Measurements from ENCODE around the gene CCDC102A.
"Not testable (repeated sequence)": the region's sequence is repeated elsewhere in the genome, so short reads cannot be mapped to it uniquely, and the experiment has no call there.

CCDC102A gene

GRCh38 chr16:57572978-57573728 lies 36.8 kb upstream of the CCDC102A start:
- no peaks in the 10 kb centered on the region for H3K9me3 ChIP-seq (ENCODE audit: control insufficient read depth, low read length)
- no peak overlapping the region for H3K9ac ChIP-seq (ENCODE audit: low read length)
- no peaks in the 10 kb centered on the region for H3K4me1 ChIP-seq (ENCODE audit: control insufficient read depth, insufficient read depth, low read length)
- no peaks in the 10 kb centered on the region for H3K36me3 ChIP-seq (ENCODE audit: control insufficient read depth, insufficient read depth, low read length)
- H3K4me3 ChIP-seq (ENCODE audit: low read length), result no peak overlapping the region
- no peaks in the 10 kb centered on the region for H3K27me3 ChIP-seq (ENCODE audit: control insufficient read depth, insufficient read depth, low read length)

- Histone ChIP-seq H3K4me1 (ENCODE audit: control insufficient read depth, insufficient read depth, low read length) (no peaks in the 10 kb centered on the region), H3K36me3 (ENCODE audit: control insufficient read depth, insufficient read depth, low read length) (no peaks in the 10 kb centered on the region), H3K9me3 (ENCODE audit: control insufficient read depth, low read length) (no peaks in the 10 kb centered on the region), H3K4me3 (ENCODE audit: low read length) (no peak overlapping the region), H3K27me3 (ENCODE audit: control insufficient read depth, insufficient read depth, low read length) (no peaks in the 10 kb centered on the region), H3K9ac (ENCODE audit: low read length) (no peak overlapping the region)
These were observed 34.7 kb upstream of the CCDC102A start for GRCh38 chr16:57571098-57571497.

DNA sequence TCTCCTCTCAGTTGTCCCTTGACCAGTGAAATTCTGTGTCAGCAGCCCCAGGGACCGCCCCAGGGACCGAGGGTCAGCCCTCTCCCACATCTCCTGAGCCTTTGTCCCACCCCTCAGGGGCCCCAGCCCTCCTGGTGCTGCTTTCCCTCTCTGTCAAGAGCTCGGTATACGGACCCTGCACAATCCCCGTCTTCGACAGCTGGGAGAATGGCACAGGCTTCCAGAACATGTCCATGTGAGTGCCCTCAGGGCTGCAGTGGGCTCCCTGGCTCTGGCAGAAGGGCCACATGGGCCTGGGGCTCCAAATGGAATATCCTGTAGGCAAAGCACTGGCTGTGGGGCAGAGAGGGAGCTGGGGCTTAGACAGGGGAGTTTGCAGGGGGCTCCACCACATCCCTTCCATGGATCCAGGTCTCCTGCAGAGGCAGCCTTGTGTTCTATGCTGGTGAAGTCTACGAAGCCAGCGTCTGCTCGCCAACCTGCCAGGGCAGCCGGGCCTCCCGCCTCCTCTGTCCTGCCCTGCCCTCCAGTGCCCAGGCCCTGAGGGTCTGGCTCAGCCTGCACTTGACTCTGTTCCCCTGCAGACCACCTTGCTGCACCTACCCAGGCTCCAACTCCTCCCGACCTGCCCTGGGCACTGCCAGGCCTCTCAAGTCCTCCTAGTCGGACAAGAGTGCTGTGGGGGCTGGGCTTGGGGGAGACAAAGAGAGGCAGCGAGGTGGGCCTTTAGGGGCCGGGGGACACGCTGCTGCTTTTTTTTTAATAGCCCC lies 34.1 kb upstream of the CCDC102A start:
- Histone ChIP-seq H3K27me3 (ENCODE audit: control insufficient read depth, insufficient read depth, low read length) (no peaks in the 10 kb centered on the region), H3K9ac (ENCODE audit: low read length) (no peak overlapping the region), H3K36me3 (ENCODE audit: control insufficient read depth, insufficient read depth, low read length) (no peaks in the 10 kb centered on the region), H3K4me3 (ENCODE audit: low read length) (no peak overlapping the region), H3K4me1 (ENCODE audit: control insufficient read depth, insufficient read depth, low read length) (no peaks in the 10 kb centered on the region), H3K9me3 (ENCODE audit: control insufficient read depth, low read length) (no peaks in the 10 kb centered on the region)

- H3K4me1 ChIP-seq (ENCODE audit: control insufficient read depth, insufficient read depth, low read length), result no peaks in the 10 kb centered on the region
- H3K27me3 ChIP-seq (ENCODE audit: control insufficient read depth, insufficient read depth, low read length), result no peaks in the 10 kb centered on the region
- no peaks in the 10 kb centered on the region for H3K36me3 ChIP-seq (ENCODE audit: control insufficient read depth, insufficient read depth, low read length)
- no peak overlapping the region for H3K4me3 ChIP-seq (ENCODE audit: low read length)
- no peaks in the 10 kb centered on the region for H3K9me3 ChIP-seq (ENCODE audit: control insufficient read depth, low read length)
- no peak overlapping the region for H3K9ac ChIP-seq (ENCODE audit: low read length)
These were observed 33.1 kb upstream of the CCDC102A start for GRCh38 chr16:57569306-57569946.

- not testable (repeated sequence) for H3K27me3 ChIP-seq (ENCODE audit: control insufficient read depth, insufficient read depth, low read length); H3K9me3 ChIP-seq (ENCODE audit: control insufficient read depth, low read length); H3K4me3 ChIP-seq (ENCODE audit: low read length); H3K36me3 ChIP-seq (ENCODE audit: control insufficient read depth, insufficient read depth, low read length); H3K4me1 ChIP-seq (ENCODE audit: control insufficient read depth, insufficient read depth, low read length); H3K9ac ChIP-seq (ENCODE audit: low read length)
These were observed 32.4 kb upstream of the CCDC102A start for GRCh38 chr16:57568772-57569171.

GRCh38 chr16:57568173-57568678 lies 31.9 kb upstream of the CCDC102A start:
- H3K4me3 ChIP-seq (ENCODE audit: low read length), result no peak overlapping the region
- no peak overlapping the region for H3K9ac ChIP-seq (ENCODE audit: low read length)
- H3K36me3 ChIP-seq (ENCODE audit: control insufficient read depth, insufficient read depth, low read length), result no peaks in the 10 kb centered on the region
- H3K4me1 ChIP-seq (ENCODE audit: control insufficient read depth, insufficient read depth, low read length), result no peaks in the 10 kb centered on the region
- peaks cover 2% of the 10 kb centered on the region for H3K27me3 ChIP-seq (ENCODE audit: control insufficient read depth, insufficient read depth, low read length)
- no peaks in the 10 kb centered on the region for H3K9me3 ChIP-seq (ENCODE audit: control insufficient read depth, low read length)

DNA sequence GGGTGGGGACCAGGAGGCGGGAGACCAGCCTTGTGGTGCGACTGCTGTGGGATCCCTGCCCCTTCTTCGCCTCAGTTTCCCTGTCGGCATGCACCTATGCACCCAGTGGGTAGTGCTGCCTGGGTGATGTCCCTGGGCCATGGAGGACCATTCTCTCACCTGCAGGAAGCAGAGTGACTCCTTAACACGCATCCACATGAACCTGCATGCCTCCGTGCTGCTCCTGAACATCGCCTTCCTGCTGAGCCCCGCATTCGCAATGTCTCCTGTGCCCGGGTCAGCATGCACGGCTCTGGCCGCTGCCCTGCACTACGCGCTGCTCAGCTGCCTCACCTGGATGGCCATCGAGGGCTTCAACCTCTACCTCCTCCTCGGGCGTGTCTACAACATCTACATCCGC lies 31.3 kb upstream of the CCDC102A start:
- no peaks in the 10 kb centered on the region for H3K9me3 ChIP-seq (ENCODE audit: control insufficient read depth, low read length)

DNA sequence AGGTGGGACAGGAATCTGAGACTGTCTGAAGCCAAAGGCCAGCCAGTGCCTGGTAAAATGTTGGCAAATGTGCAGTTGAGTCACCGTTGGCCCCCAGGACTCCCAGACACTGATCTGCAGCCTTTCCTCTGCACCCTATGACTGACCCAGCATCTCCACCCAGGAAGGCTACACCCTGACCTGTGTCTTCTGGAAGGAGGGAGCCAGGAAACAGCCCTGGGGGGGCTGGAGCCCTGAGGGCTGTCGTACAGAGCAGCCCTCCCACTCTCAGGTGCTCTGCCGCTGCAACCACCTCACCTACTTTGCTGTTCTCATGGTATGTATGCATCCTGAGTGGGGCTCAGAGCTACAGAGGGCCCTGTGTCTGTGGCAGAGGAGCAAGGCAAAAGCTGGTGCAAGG lies 30.1 kb upstream of the CCDC102A start:
- Histone ChIP-seq H3K27me3 (ENCODE audit: control insufficient read depth, insufficient read depth, low read length) (peaks cover 7% of the 10 kb centered on the region), H3K4me1 (ENCODE audit: control insufficient read depth, insufficient read depth, low read length) (no peaks in the 10 kb centered on the region), H3K9me3 (ENCODE audit: control insufficient read depth, low read length) (no peaks in the 10 kb centered on the region), H3K4me3 (ENCODE audit: low read length) (no peak overlapping the region), H3K36me3 (ENCODE audit: control insufficient read depth, insufficient read depth, low read length) (no peaks in the 10 kb centered on the region), H3K9ac (ENCODE audit: low read length) (no peak overlapping the region)

More for the DNA sequence above, 31.3 kb upstream of the CCDC102A start:
- Histone ChIP-seq H3K9ac (ENCODE audit: low read length) (no peak overlapping the region), H3K27me3 (ENCODE audit: control insufficient read depth, insufficient read depth, low read length) (peaks cover 7% of the 10 kb centered on the region), H3K36me3 (ENCODE audit: control insufficient read depth, insufficient read depth, low read length) (no peaks in the 10 kb centered on the region), H3K4me3 (ENCODE audit: low read length) (no peak overlapping the region), H3K4me1 (ENCODE audit: control insufficient read depth, insufficient read depth, low read length) (no peaks in the 10 kb centered on the region)

- Histone ChIP-seq H3K36me3 (ENCODE audit: control insufficient read depth, insufficient read depth, low read length) (no peaks in the 10 kb centered on the region), H3K4me1 (ENCODE audit: control insufficient read depth, insufficient read depth, low read length) (no peaks in the 10 kb centered on the region), H3K27me3 (ENCODE audit: control insufficient read depth, insufficient read depth, low read length) (peaks cover 7% of the 10 kb centered on the region), H3K9me3 (ENCODE audit: control insufficient read depth, low read length) (no peaks in the 10 kb centered on the region), H3K9ac (ENCODE audit: low read length) (no peak overlapping the region), H3K4me3 (ENCODE audit: low read length) (no peak overlapping the region)
These were observed 29.1 kb upstream of the CCDC102A start for GRCh38 chr16:57565461-57565860.

GRCh38 chr16:57564571-57565270 lies 28.4 kb upstream of the CCDC102A start:
- Histone ChIP-seq H3K4me1 (ENCODE audit: control insufficient read depth, insufficient read depth, low read length) (no peaks in the 10 kb centered on the region), H3K9ac (ENCODE audit: low read length) (no peak overlapping the region), H3K27me3 (ENCODE audit: control insufficient read depth, insufficient read depth, low read length) (peaks cover 7% of the 10 kb centered on the region), H3K4me3 (ENCODE audit: low read length) (no peak overlapping the region), H3K36me3 (ENCODE audit: control insufficient read depth, insufficient read depth, low read length) (no peaks in the 10 kb centered on the region), H3K9me3 (ENCODE audit: control insufficient read depth, low read length) (no peaks in the 10 kb centered on the region)

GRCh38 chr16:57563761-57564160 lies 27.4 kb upstream of the CCDC102A start:
- Histone ChIP-seq H3K9me3 (ENCODE audit: control insufficient read depth, low read length) (no peaks in the 10 kb centered on the region), H3K4me1 (ENCODE audit: control insufficient read depth, insufficient read depth, low read length) (no peaks in the 10 kb centered on the region), H3K9ac (ENCODE audit: low read length) (no peak overlapping the region), H3K4me3 (ENCODE audit: low read length) (no peak overlapping the region), H3K36me3 (ENCODE audit: control insufficient read depth, insufficient read depth, low read length) (no peaks in the 10 kb centered on the region), H3K27me3 (ENCODE audit: control insufficient read depth, insufficient read depth, low read length) (peaks cover 7% of the 10 kb centered on the region)

DNA sequence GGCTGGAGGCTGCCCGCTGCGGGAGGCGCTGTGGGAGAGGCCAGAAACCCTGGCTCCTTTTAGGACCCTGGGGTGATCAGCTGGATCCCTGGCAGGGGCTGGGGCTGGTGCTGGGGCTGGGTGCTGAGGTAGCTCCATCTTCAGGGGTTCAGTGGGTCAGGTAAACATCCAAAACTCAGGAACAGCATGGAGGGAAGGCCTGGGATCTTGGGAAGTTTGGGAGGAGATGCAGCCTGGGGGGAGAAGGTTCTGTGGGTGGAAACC lies 27.0 kb upstream of the CCDC102A start:
- no peaks in the 10 kb centered on the region for H3K36me3 ChIP-seq (ENCODE audit: control insufficient read depth, insufficient read depth, low read length)

More for the DNA sequence above, 27.0 kb upstream of the CCDC102A start:
- Histone ChIP-seq H3K9me3 (ENCODE audit: control insufficient read depth, low read length) (no peaks in the 10 kb centered on the region), H3K4me3 (ENCODE audit: low read length) (no peak overlapping the region), H3K9ac (ENCODE audit: low read length) (no peak overlapping the region), H3K27me3 (ENCODE audit: control insufficient read depth, insufficient read depth, low read length) (peaks cover 7% of the 10 kb centered on the region), H3K4me1 (ENCODE audit: control insufficient read depth, insufficient read depth, low read length) (no peaks in the 10 kb centered on the region)
